GM12878 (cell line): Measurements from ENCODE around the gene COL18A1. TPM values are rescaled to one million over a fixed set of nuclear protein-coding genes. Genes with fewer than 3 reads are reported as not detected.

ENCODE experiments used
- BACH1 ChIP-seq: fragments of 450-650 bp; IDR thresholded peaks from 2 replicates; pipeline ENCODE4 v1.6.1; 2017; ENCODE audit warnings: mild to moderate bottlenecking, borderline replicate concordance
- E4F1 ChIP-seq: fragments of 450-650 bp; IDR thresholded peaks from 2 replicates; pipeline ENCODE4 v1.6.1; 2018; ENCODE audit warnings: borderline replicate concordance, mild to moderate bottlenecking; ENCODE audit not compliant: partially characterized antibody
- KDM1A ChIP-seq: fragments of 200-600 bp; sonication (generic); IDR thresholded peaks from 2 replicates; pipeline ENCODE4 v1.6.1; 2016; ENCODE audit warnings: borderline replicate concordance
- NFXL1 ChIP-seq: fragments of 450-650 bp; IDR thresholded peaks from 2 replicates; pipeline ENCODE4 v1.6.1; 2017; ENCODE audit warnings: antibody characterized with exemption, mild to moderate bottlenecking, borderline replicate concordance
- USF2 ChIP-seq: IDR thresholded peaks from 2 replicates; pipeline ENCODE4 v1.6.1; 2011; ENCODE audit warnings: low read depth, low read length, improper control_type of control experiment, borderline replicate concordance
- YBX1 ChIP-seq: fragments of 450-650 bp; IDR thresholded peaks from 2 replicates; pipeline ENCODE4 v1.6.1; 2016; ENCODE audit warnings: antibody characterized with exemption
- polyA plus RNA-seq, 11 experiments: library from polyadenylated mRNA; depleted of rRNA in 4 of 11; unstranded in 6 of 11; stranded (reverse) in 5 of 11; fragments of >200 nt; fragmentation: Nextera tagmentation in 4 of 11; fragmentation: Illumina TruSeq in 1 of 11; extraction: Ambion mirVana in 4 of 11; extraction: Trizol in 1 of 11; gene quantifications; 1 replicate in 1 of 11; 2 replicates in 10 of 11; pipeline versions ENCODE4 v1.2.1 to v1.2.3, GENCODE V29; 2011 to 2016; ENCODE audit warnings: inconsistent platforms in 2 of 11, missing spikeins in 2 of 11, low read depth in 1 of 11
- total RNA-seq, 4 experiments: library from RNA; depleted of rRNA in 3 of 4; stranded (reverse); fragments of >200 nt in 3 of 4; fragmentation: Illumina TruSeq in 1 of 4; extraction: Trizol in 1 of 4; gene quantifications; 2 replicates each; pipeline versions ENCODE4 v1.2.1 to v1.2.3, GENCODE V29; 2013 to 2021

COL18A1 gene
- total and polyA plus RNA-seq, 10 of the 15 experiments (the other 5 are each of a cell fraction or from before 2014, with no cell fraction given), result under 0.01 to 0.49 (median 0.09) TPM; not detected in 3

GRCh38 chr21:45549626-45550463 is 144.9 kb downstream of the COL18A1 start (continued):
- TF ChIP-seq E4F1 (no peak), NFXL1 (no peak), BACH1 (no peak), USF2 (no peak), YBX1 (no peak), KDM1A (no peak)
